ENCODE data around the gene LHPP.

The LHPP gene

DNA sequence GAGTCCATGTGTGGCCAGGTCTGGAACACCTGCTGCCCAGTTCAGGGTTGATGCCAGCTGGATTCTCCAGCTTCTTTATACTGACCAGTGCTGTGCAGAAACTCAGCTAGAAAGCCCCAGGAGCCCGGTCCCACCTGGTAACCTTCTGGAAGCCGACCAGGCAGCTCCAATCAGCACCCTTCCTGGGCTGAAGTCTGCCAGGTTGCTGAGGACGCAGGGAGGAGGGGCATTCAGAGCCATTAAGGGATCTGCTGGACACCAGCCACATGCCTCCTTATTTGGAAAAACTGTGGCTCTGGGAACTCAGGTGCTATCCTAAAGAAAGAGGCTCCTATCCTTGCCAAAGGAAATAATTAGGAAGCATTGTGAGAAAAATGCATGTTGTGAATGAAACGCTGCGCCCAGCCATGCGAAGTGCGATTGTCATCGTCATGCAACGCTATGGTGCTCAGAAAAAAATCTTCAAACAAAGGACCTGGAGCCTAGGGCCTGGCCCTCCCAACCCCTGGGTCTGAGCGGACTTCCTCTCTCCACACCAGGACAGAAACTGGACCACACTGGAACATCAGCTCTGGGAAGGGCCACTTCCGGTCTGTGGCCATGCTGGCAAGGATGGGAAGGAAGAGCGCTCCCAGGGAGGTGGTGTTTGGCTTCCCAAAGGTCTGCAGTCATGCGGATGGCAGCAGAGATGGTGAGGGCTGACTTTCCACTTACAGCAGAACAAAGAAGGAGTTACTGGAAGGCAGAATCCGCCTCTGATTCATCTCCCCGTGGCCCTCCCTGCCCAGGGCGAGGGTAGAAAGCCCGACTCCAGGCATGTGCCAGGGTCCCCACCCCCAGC lies 192.4 kb downstream of the LHPP start:
- no peak for DNase-seq (ENCODE audit: low read depth, low spot score)

DNA sequence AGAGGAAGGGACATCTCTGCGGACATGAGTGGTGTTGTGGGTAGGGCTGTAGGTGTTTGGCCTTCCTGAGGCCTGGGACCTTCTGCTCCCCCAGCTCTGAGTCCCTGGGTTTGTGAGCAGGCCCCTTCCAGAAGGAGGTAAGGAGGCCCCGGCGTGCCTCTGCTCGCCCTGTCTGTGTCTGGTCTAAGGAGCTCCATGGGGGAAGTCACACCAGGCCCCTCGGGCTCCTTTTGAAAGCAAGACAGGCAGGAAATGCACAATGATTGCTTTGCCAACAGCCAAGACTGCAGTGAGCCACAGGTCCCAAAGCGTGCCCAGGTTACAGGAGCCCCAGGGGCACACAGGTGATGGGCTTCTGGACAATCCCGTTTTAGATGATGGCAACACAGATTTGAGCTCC lies 193.1 kb downstream of the LHPP start:
- DNase-seq (ENCODE audit: low read depth, low spot score): no peak

DNA sequence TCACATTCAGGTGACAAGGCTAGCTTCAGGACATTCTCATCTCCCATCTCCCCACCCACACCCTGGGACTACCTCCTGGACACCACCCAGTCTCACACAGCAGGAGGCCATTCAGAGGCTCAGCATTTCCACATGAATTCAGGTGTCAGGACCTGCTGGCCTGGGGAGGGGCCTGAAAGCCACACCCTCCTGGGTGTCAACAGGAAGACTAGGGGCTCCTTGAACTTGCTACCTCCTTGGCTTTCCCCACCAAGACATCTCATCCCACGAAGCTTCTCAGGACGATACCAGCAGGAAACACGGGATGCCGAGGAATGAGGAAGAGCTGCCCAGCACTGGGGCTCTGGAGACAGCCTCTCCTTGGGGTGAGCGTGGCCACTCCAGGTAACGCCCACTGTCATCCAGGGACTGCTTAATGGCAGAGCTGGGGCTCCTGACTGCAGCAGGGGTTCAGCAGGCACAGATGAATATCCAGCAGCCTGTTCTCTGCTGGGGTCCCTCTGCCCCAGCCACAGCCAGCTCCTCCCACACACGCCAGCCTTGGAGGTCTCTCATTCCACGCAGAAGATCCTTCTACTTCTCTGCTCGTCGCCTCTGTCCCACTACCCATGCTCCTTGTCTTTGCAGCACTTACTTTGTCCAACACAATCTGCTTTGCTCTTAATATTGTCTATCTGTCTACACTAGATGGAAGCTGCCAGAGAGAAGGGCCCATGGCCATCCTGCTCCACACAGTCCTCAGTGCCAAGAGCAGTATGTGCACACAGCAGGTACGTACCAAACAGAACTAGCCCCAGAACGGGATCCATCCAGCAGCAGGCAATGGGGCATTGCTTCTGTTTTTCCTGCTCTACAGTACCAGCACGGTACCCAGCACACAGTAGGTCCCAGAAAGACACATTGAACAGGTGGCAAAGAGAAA lies 193.8 kb downstream of the LHPP start:
- no peak for DNase-seq (ENCODE audit: low read depth, low spot score)

DNA sequence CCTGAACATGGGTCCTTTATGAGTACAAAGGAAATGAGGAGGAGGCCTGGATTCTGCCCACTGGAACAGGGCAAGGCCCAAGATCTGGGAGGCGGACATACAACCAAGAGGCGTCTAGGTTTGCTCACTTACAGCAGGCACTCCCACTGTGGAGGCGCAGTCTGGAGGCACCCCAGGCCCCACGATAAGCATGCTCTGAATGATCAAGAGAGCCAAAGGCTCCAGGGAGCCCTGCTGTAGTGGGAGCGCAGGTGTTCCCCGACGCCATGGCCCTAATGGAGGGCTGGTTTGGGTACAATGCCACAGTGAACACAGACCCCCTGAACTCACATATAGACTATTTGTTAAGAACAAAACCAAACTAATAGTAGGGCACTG lies 194.5 kb downstream of the LHPP start:
- no peak for DNase-seq (ENCODE audit: low read depth, low spot score)

DNA sequence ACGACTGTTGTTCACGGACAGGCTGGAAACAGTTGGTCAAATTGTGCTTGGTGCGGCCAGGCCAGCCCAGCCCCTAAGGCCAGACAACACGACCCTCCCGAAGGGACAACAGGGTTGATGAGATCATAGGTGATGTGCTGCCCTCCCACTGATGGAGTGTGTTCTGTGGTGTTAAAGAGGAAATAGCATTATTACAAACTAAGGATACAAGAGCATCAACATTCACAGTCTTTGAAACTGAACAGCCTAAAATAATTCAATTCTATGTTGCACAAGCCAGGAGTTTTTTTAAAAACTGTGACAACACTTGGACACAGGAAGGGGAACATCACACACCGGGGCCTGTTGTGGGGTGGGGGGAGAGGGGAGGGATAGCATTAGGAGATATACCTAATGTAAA lies 194.9 kb downstream of the LHPP start:
- DNase-seq (ENCODE audit: low read depth, low spot score): no peak

DNA sequence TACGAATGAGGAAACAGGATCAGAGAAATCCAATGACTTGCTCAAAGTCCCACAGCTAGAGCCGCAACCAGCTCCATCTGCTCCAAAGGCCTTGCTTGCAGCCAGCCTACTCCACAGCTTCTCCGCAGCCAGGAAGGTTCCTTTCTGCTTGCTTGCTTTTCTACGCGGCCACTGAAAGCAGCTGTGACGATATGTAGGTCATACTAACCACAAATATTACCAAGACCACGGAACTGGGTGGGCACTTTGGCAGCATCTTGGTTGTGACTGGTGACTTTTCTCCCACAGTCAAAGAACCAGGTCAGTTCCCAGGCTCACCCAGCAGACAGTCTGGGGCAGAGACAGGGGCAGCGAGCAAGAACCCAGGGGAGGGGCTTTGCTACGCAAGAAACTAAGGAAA lies 196.2 kb downstream of the LHPP start:
- no peak for DNase-seq (ENCODE audit: low read depth, low spot score)

DNA sequence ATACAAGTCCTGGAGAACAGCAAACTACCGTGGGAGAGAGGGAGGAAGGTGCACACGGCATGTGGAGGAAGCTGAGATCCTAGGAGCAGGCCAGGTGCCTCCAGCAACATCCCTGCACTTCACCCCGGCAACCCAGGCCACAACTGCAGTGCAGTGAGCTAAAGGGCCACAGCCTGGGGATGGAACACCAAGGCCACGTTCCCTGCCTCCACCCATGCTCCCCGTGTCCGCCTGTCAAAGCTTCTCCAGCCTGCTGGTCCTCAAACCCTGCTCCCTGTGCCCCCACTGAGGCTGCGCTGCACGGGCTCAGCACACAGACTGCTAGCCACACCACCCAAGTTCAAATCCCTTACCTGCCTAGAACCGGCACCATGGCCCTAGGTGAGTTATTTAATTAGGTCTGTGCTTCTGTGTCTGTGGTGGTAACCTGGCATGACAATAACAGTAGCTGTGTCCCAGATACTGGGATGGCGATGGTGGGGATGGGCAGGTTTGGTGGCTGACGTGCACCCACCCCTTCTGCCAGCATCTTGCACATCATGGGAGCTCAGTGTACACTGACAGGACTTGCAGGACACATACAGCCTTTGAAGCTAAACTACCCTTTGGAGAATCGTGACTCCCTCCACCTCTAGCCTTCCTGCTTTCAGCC lies 197.1 kb downstream of the LHPP start:
- DNase-seq (ENCODE audit: low read depth, low spot score): no peak

DNA sequence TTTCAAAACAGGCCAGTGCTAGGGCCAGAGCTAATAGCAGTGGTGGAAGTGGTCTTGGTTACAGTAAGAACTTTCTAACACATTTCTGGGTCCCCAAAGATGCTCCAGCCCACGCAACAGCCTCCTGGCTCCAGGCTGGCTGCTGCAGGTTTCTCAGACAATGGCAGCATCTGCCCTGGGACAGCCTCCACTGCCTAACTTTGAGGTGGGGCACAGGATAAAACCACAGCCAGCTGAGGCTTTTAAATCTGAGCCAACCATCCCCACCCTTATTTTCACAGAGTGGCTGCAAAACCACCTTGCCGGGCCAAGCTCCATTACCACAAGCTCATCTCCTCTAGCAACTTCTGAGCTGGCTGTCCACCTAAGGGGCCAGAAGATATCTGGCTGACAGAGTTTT lies 197.8 kb downstream of the LHPP start:
- DNase-seq (ENCODE audit: low read depth, low spot score): no peak

DNA sequence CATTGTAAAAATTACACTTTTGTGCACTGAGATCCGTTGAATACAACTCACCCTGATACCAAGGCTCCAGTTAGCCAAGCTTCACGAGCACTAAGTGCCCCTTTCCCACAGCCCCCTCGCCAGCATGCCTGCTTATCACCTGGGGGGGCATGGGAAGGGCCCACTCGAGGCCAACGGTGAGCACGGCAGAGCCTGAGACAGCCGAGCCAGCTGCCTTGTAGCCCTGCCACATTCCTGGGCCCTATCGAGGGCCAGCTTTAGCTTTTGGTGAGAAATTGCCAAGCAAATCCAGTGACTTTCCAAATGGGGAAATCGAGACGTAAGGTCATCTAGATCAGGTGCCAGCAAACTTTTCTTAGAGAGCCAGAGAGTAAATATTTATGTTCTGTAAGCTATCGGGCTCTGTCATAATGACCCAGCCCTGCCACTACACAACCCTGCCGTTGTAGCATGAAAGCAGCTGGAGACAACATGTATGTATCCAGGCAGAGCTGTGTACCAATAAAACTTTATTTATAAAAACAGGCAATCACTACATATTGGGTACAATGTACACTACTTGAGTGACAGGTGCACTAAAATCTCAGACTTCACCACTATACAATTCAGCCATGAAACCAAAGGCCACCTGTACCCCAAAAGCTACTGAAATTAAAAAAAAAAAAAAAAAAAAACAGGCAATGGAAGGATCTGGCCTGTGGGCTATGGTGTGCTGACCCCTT lies 198.9 kb downstream of the LHPP start:
- no peak for DNase-seq (ENCODE audit: low read depth, low spot score)

DNA sequence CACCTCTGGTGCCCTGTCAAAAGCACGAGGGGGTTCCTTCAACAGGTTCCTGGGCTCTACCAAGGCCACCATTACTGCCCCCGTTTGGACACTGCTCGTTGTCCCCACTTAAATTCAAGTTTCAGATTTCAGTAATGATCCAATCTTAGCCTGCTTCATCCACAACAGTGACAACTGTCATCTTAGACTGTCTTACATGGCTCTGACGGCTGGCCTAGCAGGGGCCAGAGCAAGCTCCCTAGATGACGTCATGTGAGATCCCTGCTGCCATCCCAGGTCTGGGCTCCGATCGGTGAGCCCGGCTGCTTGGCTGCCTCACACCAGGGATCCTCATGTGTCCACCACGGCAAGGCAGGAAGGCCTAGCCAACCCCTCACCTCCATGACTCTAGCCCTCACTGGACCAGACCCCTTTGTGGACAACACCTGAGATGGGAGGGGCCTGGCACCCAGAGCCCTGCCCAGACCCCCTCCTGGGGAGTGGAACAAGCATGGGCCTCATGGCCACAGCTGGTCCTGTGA lies 200.1 kb downstream of the LHPP start:
- DNase-seq (ENCODE audit: low read depth, low spot score): no peak

DNA sequence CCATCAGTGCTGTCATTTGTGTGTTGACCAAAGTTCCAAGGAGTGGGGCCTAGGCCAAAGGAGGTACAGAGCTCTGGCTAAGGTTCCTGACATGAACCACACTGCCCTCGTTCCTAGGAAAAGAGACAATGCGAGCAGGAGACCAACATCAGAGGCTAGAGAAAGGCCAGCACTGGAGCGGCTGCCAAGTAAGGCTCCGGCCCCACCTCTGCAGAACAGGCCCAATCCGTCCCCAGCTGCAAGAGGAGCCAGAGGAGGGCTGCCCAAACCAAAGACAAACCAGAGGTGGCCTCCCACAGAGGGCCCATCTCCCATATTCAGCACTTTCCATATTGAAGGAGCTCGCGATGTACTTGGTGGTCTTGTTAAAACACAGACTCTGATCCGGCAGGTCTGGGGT lies 201.6 kb downstream of the LHPP start:
- DNase-seq (ENCODE audit: low read depth, low spot score): no peak
